ENCODE results near the gene IDH3G.

DNA sequence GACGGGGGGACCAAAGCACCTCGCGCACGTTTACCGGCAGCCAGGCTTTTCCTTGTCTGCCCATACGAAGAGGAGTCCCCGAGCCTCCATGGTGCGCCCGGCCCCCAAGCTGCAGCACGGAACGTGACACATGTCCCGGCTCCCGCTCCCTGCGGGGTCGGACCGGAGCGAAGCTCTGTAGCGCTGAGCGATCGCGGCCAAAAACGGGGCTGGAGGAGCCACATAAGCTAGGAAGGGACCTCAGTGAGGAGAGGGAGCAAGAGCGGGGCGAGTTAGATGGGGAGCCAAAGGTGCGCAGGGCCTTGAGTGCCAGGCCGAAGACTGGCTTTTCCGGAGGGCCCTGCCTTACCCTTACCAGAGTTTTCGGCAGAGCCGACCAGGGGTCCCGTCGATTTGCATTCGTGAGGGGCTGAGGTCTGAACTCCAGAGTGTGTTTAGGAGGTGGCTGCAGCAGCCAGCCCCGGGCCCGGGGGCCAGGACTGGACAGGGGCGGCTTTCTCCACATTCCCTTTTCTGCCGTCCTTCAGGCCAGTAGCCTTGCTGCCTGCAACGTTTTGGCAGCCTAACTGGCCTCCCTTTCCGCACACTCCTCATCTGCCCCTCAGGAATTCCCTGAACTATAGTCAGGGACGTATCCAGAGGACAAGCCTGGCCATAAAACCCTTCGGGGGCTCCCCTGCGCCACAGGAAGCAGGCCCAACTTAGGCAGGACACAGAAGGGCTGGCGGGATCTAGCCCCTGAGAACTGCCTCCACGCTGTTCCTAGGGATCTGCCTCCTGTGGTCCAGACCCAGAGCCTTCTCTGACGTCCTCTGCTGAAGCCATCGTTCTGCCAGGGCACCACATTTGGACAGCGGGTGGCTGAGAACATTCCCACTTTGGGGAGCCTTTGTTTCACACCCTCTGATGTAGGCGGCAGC is 982 bp upstream of the IDH3G start:
- no peak for TF ChIP-seq POLR2A (IDR thresholded peaks at IDR 0.05)
- TF ChIP-seq, protein P1, sequence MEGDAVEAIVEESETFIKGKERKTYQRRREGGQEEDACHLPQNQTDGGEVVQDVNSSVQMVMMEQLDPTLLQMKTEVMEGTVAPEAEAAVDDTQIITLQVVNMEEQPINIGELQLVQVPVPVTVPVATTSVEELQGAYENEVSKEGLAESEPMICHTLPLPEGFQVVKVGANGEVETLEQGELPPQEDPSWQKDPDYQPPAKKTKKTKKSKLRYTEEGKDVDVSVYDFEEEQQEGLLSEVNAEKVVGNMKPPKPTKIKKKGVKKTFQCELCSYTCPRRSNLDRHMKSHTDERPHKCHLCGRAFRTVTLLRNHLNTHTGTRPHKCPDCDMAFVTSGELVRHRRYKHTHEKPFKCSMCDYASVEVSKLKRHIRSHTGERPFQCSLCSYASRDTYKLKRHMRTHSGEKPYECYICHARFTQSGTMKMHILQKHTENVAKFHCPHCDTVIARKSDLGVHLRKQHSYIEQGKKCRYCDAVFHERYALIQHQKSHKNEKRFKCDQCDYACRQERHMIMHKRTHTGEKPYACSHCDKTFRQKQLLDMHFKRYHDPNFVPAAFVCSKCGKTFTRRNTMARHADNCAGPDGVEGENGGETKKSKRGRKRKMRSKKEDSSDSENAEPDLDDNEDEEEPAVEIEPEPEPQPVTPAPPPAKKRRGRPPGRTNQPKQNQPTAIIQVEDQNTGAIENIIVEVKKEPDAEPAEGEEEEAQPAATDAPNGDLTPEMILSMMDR (IDR thresholded peaks at IDR 0.05): no peak
- no peak for TF ChIP-seq POLR2AphosphoS5 (IDR thresholded peaks at IDR 0.05)

Measured in upper lobe of left lung (tissue), 4 donors.